ENCODE results near the gene ZSCAN5B.
"Not testable (repeated sequence)": the region's sequence is repeated elsewhere in the genome, so short reads cannot be mapped to it uniquely, and the experiment has no call there.

ZSCAN5B gene

DNA sequence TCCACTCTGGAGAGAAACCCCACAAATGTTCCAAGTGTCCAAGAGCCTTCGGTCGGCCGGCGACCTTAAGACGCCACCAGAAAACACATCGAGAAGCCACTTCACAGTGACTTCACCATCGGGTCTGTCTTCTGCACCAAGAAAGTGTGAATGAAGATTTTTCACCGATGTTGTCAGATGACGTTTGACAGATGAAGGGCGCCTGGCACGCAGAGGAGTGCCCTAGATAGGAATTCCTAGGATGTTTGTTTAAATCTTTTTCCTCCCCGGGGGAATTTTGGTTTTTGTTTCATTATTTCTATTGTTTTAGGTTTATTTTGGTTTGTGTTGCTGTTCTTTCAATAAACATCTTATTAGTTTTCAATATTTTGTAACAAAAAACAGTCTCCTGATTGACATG is 11.5 kb upstream of the ZSCAN5B start:
- H3K27me3 ChIP-seq (ENCODE audit: control insufficient read depth, insufficient read depth, low read length), result peaks cover 2% of the 10 kb centered on the region; the same call in 1 of the 2 replicates
- no peak overlapping the region for H3K27ac ChIP-seq (ENCODE audit: low read depth, low read length)
- no peak overlapping the region for H3K9ac ChIP-seq (ENCODE audit: low read length)
- H3K4me1 ChIP-seq (ENCODE audit: control insufficient read depth, insufficient read depth, low read length), result no peaks in the 10 kb centered on the region
- no peak overlapping the region for H3K4me3 ChIP-seq (ENCODE audit: low read depth, low read length)
- no peaks in the 10 kb centered on the region for H3K36me3 ChIP-seq (ENCODE audit: control insufficient read depth, insufficient read depth, low read length)
- H3K9me3 ChIP-seq (ENCODE audit: control insufficient read depth, insufficient read depth, low read depth, low read length), result no peaks in the 10 kb centered on the region

DNA sequence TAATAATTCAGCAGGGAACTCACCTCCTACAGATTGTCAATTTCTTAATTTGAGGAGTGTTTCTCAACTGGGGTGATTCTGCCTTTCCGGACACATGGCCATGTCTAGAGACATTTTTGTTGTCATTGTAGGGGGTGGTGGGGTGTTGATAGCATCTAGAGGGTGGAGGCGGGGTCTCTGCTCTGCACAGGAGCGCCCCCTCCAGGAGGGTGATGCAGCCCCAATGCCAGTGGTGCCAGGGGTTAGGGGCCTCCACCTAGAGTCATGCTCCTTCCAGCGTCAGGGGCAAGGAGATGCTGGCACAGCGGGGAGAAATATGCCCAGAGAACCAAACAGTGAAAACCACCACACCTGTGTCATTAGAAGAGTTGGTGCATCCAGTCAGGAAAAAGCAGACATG is 10.0 kb upstream of the ZSCAN5B start:
- not testable (repeated sequence) for H3K4me3 ChIP-seq (ENCODE audit: low read depth, low read length); H3K27me3 ChIP-seq (ENCODE audit: control insufficient read depth, insufficient read depth, low read length)

DNA sequence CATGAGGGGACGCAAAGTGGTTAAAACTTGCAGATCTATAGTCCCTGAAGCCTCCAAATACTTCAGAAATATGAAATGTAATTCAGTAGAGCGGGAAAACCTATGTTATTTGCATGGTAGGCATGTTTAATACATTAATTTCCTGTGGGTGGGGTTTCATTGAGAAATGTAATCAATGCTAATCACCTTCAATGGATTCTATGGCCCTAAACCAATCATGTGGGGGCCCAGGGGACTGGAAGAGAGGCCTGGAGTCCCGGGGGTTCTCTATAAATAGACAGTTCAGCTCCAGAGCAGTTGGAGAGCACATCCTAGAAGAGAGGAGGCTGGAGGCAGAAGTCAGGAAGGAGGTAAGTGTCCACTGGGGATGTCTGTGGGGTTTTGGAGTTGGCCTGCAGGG is 4.4 kb upstream of the ZSCAN5B start, which contains the start of gene ZSCAN5C:
ZSCAN5C (plus strand) TSS at position 301 of the 400 bp plus-strand sequence. CDS start 3,641 bp downstream, outside the sequence.
- H3K4me3 ChIP-seq (ENCODE audit: low read depth, low read length), result no peak within 1 kb of the TSS
- H3K36me3 ChIP-seq (ENCODE audit: control insufficient read depth, insufficient read depth, low read length), result no peaks in the 10 kb centered on the region
- peaks cover 2% of the 10 kb centered on the region; the same call in 1 of the 2 replicates for H3K27me3 ChIP-seq (ENCODE audit: control insufficient read depth, insufficient read depth, low read length)
- no peaks in the 10 kb centered on the region for H3K9me3 ChIP-seq (ENCODE audit: control insufficient read depth, insufficient read depth, low read depth, low read length)
- H3K9ac ChIP-seq (ENCODE audit: low read length), result no peak within 1 kb of the TSS
- H3K27ac ChIP-seq (ENCODE audit: low read depth, low read length), result no peak within 1 kb of the TSS
- no peaks in the 10 kb centered on the region for H3K4me1 ChIP-seq (ENCODE audit: control insufficient read depth, insufficient read depth, low read length)

More for the DNA sequence above, 10.0 kb upstream of the ZSCAN5B start:
- H3K27ac ChIP-seq (ENCODE audit: low read depth, low read length); H3K9me3 ChIP-seq (ENCODE audit: control insufficient read depth, insufficient read depth, low read depth, low read length); H3K4me1 ChIP-seq (ENCODE audit: control insufficient read depth, insufficient read depth, low read length); H3K9ac ChIP-seq (ENCODE audit: low read length); H3K36me3 ChIP-seq (ENCODE audit: control insufficient read depth, insufficient read depth, low read length): not testable (repeated sequence)

DNA sequence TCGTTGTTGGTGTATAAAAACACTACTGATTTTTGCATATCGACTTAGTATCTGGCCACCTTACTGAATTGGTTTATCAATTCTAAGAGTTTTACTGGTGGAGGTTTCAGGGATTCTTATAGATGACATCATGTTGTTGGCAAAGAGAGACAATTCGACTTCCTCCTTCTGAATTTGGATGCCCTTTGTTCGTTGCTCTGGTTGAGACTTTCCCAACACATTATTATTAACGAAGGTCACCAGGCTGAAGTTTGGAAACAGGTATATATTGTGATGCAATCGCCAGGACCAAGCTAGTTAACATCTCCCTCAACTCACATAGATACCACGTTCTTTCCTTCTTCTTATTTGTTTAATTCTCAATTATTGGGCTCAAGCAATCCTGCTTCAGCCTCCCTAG is 2.1 kb upstream of the ZSCAN5B start:
- no peak overlapping the region for H3K9ac ChIP-seq (ENCODE audit: low read length)
- H3K4me3 ChIP-seq (ENCODE audit: low read depth, low read length), result no peak overlapping the region
- H3K36me3 ChIP-seq (ENCODE audit: control insufficient read depth, insufficient read depth, low read length), result no peaks in the 10 kb centered on the region
- H3K9me3 ChIP-seq (ENCODE audit: control insufficient read depth, insufficient read depth, low read depth, low read length), result no peaks in the 10 kb centered on the region
- H3K4me1 ChIP-seq (ENCODE audit: control insufficient read depth, insufficient read depth, low read length), result no peaks in the 10 kb centered on the region
- no peak overlapping the region for H3K27ac ChIP-seq (ENCODE audit: low read depth, low read length)
- no peaks in the 10 kb centered on the region for H3K27me3 ChIP-seq (ENCODE audit: control insufficient read depth, insufficient read depth, low read length)

DNA sequence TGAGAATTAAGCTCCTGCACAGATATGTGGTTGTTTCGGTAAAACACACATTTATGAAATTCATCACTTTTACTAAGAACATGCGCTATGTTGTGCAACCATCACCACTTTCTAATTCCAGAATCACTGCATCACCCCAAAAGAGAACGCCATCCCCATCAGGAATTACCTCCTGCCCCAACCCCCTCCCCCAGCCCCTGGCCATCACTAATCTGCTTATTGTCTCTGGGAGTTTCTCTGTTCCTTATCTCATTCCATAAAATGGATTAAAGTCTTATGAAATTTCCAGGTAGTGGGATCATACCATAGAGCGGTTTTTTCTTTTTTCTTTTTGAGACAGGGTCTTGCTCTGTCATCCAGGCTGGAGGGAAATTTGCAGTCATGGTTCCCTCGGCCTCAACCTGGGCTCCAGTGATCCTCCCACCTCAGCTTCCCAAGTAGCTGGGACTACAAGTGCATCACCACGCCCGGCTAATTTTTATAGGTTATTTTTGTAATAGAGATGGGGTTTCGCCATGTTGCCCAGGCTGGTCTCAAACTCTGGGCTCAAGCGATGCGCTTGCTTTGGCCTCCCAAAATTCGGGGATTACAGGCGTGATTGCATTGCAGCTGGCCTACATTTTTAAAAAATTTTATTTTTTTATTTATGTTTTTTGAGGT is 3.5 kb downstream of the ZSCAN5B start:
- no peaks in the 10 kb centered on the region for H3K4me1 ChIP-seq (ENCODE audit: control insufficient read depth, insufficient read depth, low read length)
- no peaks in the 10 kb centered on the region for H3K36me3 ChIP-seq (ENCODE audit: control insufficient read depth, insufficient read depth, low read length)
- H3K27me3 ChIP-seq (ENCODE audit: control insufficient read depth, insufficient read depth, low read length), result no peaks in the 10 kb centered on the region
- H3K9me3 ChIP-seq (ENCODE audit: control insufficient read depth, insufficient read depth, low read depth, low read length), result no peaks in the 10 kb centered on the region
- H3K27ac ChIP-seq (ENCODE audit: low read depth, low read length), result no peak overlapping the region
- H3K4me3 ChIP-seq (ENCODE audit: low read depth, low read length), result no peak overlapping the region
- H3K9ac ChIP-seq (ENCODE audit: low read length), result no peak overlapping the region

DNA sequence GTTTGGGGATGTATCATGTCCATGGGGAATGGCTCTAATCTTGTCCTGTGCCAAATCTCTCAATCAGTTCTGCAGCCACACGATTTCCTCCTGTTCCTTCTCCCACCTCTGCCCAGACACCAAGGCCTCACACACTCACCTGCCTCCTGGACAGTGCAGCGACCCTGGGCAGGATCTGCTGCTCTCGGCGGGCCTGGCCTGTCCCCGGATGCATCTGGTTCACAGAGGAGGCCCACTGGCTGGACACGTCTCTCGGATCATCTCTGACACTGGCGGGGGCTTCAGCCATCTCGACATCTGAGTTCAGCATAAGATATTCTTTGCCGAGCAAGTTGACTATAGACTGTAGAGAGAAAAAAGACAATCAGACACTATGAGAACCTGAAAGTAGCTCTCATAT is 5.9 kb downstream of the ZSCAN5B start:
- H3K36me3 ChIP-seq (ENCODE audit: control insufficient read depth, insufficient read depth, low read length), result no peaks in the 10 kb centered on the region
- H3K9me3 ChIP-seq (ENCODE audit: control insufficient read depth, insufficient read depth, low read depth, low read length), result no peaks in the 10 kb centered on the region
- H3K27ac ChIP-seq (ENCODE audit: low read depth, low read length), result no peak overlapping the region
- no peak overlapping the region for H3K9ac ChIP-seq (ENCODE audit: low read length)
- no peaks in the 10 kb centered on the region for H3K4me1 ChIP-seq (ENCODE audit: control insufficient read depth, insufficient read depth, low read length)
- no peaks in the 10 kb centered on the region for H3K27me3 ChIP-seq (ENCODE audit: control insufficient read depth, insufficient read depth, low read length)
- no peak overlapping the region for H3K4me3 ChIP-seq (ENCODE audit: low read depth, low read length)

DNA sequence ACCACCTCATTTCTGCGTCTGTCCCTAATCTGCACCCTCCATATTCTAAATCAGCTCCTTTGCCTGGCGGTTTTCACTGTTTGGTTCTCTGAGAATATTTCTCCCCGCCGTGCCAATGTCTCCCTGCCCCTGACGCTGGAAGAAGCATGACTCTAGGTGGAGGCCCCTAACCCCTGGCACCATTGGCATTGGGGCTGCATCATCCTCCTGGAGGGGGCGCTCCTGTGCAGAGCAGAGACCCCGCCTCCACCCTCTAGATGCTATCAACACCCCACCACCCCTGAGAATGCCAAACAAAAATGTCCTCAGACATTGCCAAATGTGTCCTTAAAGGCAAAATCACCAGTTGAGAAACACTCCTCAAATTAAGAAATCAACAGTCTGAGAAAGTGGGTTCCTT is 6.5 kb downstream of the ZSCAN5B start:
- Histone ChIP-seq H3K4me3 (ENCODE audit: low read depth, low read length) (no peak overlapping the region), H3K27ac (ENCODE audit: low read depth, low read length) (no peak overlapping the region), H3K36me3 (ENCODE audit: control insufficient read depth, insufficient read depth, low read length) (no peaks in the 10 kb centered on the region), H3K9me3 (ENCODE audit: control insufficient read depth, insufficient read depth, low read depth, low read length) (no peaks in the 10 kb centered on the region), H3K9ac (ENCODE audit: low read length) (no peak overlapping the region), H3K27me3 (ENCODE audit: control insufficient read depth, insufficient read depth, low read length) (no peaks in the 10 kb centered on the region), H3K4me1 (ENCODE audit: control insufficient read depth, insufficient read depth, low read length) (no peaks in the 10 kb centered on the region)

DNA sequence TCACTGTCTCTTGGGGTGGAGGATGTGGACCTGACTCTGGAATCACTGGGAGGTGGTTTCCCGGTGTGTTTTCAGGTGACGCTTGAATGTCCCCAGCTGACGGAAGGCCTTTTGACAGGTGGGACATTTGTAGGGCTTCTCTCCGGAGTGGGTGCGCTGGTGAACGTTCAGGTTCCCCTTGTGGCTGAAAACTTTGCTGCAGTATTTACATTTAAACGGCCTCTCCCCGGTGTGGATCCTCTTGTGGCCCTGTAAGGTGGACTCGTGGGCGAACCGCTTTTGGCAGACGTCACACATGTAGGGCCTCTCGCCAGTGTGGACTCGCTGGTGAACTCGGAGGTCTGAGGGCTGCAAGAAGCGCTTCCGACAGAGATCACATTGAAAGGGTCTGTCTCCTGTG is 7.8 kb downstream of the ZSCAN5B start:
- no peak overlapping the region for H3K9ac ChIP-seq (ENCODE audit: low read length)
- H3K9me3 ChIP-seq (ENCODE audit: control insufficient read depth, insufficient read depth, low read depth, low read length), result no peaks in the 10 kb centered on the region
- no peaks in the 10 kb centered on the region for H3K36me3 ChIP-seq (ENCODE audit: control insufficient read depth, insufficient read depth, low read length)
- no peak overlapping the region for H3K27ac ChIP-seq (ENCODE audit: low read depth, low read length)
- H3K4me3 ChIP-seq (ENCODE audit: low read depth, low read length), result no peak overlapping the region
- no peaks in the 10 kb centered on the region for H3K27me3 ChIP-seq (ENCODE audit: control insufficient read depth, insufficient read depth, low read length)
- H3K4me1 ChIP-seq (ENCODE audit: control insufficient read depth, insufficient read depth, low read length), result no peaks in the 10 kb centered on the region

DNA sequence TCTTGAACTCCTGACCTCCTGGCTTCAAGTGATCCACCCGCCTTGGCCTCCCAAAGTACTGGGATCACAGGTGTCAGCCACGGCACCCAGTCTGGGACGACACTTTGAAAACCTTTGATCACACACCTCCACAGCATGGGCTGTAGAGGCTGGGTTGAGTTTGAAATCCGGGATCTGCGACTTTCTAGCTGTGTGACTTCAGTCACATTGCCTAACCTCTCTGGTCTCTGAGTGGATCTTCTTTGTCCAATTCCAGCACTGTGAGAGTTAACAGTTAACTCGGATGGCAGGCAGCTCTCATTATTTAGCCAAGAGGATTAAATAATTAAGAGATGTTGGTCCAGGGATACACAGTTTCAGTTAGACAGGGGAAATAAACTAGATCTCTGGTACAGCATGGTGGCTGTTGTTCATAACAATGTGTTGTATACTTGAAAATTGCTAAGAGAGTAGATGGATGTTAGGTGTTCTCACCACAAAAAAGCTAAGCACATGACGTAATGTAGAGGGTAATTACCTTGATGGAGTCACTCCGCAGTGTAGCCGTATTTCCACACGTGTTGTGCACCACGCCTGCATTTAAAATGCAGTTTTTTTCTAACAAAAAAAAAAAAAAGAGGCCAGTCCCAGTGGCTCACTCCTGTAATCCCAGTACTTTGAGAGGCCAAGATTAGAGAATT is 19.9 kb downstream of the ZSCAN5B start:
- Histone ChIP-seq H3K4me3 (ENCODE audit: low read depth, low read length) (no peak overlapping the region), H3K9me3 (ENCODE audit: control insufficient read depth, insufficient read depth, low read depth, low read length) (no peaks in the 10 kb centered on the region), H3K4me1 (ENCODE audit: control insufficient read depth, insufficient read depth, low read length) (peaks cover 6% of the 10 kb centered on the region; the same call in 1 of the 2 replicates), H3K27me3 (ENCODE audit: control insufficient read depth, insufficient read depth, low read length) (peaks cover 21% of the 10 kb centered on the region; the same call in 1 of the 2 replicates), H3K36me3 (ENCODE audit: control insufficient read depth, insufficient read depth, low read length) (no peaks in the 10 kb centered on the region), H3K9ac (ENCODE audit: low read length) (no peak overlapping the region), H3K27ac (ENCODE audit: low read depth, low read length) (no peak overlapping the region)

DNA sequence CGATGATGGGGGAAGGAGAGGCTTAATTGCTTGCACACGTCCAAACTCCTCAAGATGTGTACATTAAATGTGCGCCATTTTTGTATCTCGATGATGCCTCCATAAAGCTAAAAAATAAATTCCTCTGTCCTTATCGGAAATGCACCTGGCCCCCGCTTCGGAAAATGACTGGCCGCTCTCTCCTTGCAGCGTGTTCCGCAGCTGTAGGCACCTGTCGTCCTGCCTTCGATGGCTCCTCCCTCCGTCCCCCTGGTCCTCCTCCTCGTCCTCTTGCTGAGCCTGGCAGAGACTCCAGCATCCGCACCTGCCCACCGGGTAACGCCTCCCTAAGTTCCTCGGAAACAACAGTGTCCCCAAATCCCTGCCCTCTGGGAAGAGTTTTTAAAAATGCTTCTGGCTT is 20.7 kb downstream of the ZSCAN5B start:
- no peak overlapping the region for H3K27ac ChIP-seq (ENCODE audit: low read depth, low read length)
- H3K4me1 ChIP-seq (ENCODE audit: control insufficient read depth, insufficient read depth, low read length), result peaks cover 6% of the 10 kb centered on the region; the same call in 1 of the 2 replicates
- no peak overlapping the region for H3K9ac ChIP-seq (ENCODE audit: low read length)
- H3K36me3 ChIP-seq (ENCODE audit: control insufficient read depth, insufficient read depth, low read length), result no peaks in the 10 kb centered on the region
- peaks cover 17% of the 10 kb centered on the region; the same call in 1 of the 2 replicates for H3K27me3 ChIP-seq (ENCODE audit: control insufficient read depth, insufficient read depth, low read length)
- H3K9me3 ChIP-seq (ENCODE audit: control insufficient read depth, insufficient read depth, low read depth, low read length), result no peaks in the 10 kb centered on the region
- H3K4me3 ChIP-seq (ENCODE audit: low read depth, low read length), result no peak overlapping the region

DNA sequence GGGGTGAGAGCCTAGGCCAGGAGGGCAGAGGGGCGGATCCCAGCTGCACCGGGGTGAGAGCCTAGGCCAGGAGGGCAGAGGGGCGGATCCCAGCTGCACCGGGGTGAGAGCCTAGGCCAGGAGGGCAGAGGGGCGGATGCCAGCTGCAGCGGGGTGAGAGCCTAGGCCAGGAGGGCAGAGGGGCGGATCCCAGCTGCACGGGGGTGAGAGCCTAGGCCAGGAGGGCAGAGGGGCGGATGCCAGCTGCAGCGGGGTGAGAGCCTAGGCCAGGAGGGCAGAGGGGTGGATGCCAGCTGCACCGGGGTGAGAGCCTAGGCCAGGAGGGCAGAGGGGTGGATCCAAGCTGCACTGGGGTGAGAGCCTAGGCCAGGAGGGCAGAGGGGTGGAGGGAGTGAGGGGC is 21.3 kb downstream of the ZSCAN5B start:
- H3K27ac ChIP-seq (ENCODE audit: low read depth, low read length); H3K9me3 ChIP-seq (ENCODE audit: control insufficient read depth, insufficient read depth, low read depth, low read length); H3K4me1 ChIP-seq (ENCODE audit: control insufficient read depth, insufficient read depth, low read length); H3K36me3 ChIP-seq (ENCODE audit: control insufficient read depth, insufficient read depth, low read length); H3K9ac ChIP-seq (ENCODE audit: low read length); H3K4me3 ChIP-seq (ENCODE audit: low read depth, low read length): not testable (repeated sequence)
- H3K27me3 ChIP-seq (ENCODE audit: control insufficient read depth, insufficient read depth, low read length), result peaks cover 14% of the 10 kb centered on the region; the same call in 1 of the 2 replicates
